ENCODE measurements around the gene SPACA4.

DNA sequence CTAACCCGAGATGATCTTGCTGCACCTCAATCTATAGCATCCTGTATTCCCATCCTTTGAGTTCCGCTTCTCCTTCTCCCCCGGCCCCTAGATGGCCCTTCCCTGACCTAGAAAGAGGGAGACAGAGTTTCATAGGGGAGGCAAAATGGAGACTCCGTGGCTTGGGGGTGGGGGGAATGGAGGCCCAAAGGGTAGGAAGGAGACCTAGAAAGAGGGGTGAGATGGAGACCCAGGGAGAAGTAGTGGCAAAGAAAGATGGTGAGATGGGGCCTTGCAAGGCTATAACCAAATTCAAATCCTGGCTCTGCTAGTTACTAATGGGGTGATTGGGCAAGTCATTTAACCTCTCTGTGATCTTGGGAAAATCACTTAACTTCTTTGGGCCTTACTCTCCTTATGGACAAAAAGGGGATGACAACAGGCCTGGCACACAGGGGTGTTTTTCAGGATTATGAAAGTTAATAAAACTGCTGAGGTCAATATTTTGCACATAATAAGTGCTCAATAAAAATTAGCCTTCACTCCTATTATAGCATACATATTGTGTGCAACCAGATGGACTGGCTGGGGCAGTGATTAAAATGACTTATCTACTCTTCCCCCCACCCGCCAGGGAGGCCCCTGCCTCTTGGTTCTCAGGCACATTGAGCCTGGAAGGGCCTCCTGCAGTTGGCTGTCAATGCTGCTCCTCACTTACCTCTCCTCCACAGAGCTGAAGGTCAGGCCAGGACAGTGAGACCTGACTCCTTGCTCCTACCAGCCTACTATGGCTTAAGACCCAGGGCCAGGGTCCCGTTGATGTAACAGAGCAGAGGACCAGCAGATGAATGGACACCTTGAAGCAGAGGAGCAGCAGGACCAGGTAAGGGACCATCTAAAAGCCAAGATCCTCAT is 13.4 kb downstream of the SPACA4 start:
- TF ChIP-seq, protein P1, sequence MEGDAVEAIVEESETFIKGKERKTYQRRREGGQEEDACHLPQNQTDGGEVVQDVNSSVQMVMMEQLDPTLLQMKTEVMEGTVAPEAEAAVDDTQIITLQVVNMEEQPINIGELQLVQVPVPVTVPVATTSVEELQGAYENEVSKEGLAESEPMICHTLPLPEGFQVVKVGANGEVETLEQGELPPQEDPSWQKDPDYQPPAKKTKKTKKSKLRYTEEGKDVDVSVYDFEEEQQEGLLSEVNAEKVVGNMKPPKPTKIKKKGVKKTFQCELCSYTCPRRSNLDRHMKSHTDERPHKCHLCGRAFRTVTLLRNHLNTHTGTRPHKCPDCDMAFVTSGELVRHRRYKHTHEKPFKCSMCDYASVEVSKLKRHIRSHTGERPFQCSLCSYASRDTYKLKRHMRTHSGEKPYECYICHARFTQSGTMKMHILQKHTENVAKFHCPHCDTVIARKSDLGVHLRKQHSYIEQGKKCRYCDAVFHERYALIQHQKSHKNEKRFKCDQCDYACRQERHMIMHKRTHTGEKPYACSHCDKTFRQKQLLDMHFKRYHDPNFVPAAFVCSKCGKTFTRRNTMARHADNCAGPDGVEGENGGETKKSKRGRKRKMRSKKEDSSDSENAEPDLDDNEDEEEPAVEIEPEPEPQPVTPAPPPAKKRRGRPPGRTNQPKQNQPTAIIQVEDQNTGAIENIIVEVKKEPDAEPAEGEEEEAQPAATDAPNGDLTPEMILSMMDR (IDR thresholded peaks at IDR 0.05; ENCODE audit: low read depth, low read length, missing input control), result peak; percentile 10
- TF ChIP-seq, protein P2, sequence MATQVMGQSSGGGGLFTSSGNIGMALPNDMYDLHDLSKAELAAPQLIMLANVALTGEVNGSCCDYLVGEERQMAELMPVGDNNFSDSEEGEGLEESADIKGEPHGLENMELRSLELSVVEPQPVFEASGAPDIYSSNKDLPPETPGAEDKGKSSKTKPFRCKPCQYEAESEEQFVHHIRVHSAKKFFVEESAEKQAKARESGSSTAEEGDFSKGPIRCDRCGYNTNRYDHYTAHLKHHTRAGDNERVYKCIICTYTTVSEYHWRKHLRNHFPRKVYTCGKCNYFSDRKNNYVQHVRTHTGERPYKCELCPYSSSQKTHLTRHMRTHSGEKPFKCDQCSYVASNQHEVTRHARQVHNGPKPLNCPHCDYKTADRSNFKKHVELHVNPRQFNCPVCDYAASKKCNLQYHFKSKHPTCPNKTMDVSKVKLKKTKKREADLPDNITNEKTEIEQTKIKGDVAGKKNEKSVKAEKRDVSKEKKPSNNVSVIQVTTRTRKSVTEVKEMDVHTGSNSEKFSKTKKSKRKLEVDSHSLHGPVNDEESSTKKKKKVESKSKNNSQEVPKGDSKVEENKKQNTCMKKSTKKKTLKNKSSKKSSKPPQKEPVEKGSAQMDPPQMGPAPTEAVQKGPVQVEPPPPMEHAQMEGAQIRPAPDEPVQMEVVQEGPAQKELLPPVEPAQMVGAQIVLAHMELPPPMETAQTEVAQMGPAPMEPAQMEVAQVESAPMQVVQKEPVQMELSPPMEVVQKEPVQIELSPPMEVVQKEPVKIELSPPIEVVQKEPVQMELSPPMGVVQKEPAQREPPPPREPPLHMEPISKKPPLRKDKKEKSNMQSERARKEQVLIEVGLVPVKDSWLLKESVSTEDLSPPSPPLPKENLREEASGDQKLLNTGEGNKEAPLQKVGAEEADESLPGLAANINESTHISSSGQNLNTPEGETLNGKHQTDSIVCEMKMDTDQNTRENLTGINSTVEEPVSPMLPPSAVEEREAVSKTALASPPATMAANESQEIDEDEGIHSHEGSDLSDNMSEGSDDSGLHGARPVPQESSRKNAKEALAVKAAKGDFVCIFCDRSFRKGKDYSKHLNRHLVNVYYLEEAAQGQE (IDR thresholded peaks at IDR 0.05), result no peak
- TF ChIP-seq, protein P3, sequence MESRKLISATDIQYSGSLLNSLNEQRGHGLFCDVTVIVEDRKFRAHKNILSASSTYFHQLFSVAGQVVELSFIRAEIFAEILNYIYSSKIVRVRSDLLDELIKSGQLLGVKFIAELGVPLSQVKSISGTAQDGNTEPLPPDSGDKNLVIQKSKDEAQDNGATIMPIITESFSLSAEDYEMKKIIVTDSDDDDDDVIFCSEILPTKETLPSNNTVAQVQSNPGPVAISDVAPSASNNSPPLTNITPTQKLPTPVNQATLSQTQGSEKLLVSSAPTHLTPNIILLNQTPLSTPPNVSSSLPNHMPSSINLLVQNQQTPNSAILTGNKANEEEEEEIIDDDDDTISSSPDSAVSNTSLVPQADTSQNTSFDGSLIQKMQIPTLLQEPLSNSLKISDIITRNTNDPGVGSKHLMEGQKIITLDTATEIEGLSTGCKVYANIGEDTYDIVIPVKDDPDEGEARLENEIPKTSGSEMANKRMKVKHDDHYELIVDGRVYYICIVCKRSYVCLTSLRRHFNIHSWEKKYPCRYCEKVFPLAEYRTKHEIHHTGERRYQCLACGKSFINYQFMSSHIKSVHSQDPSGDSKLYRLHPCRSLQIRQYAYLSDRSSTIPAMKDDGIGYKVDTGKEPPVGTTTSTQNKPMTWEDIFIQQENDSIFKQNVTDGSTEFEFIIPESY (IDR thresholded peaks at IDR 0.05), result no peak
- TF ChIP-seq, protein P4, sequence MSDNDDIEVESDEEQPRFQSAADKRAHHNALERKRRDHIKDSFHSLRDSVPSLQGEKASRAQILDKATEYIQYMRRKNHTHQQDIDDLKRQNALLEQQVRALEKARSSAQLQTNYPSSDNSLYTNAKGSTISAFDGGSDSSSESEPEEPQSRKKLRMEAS (IDR thresholded peaks at IDR 0.05), result no peak
- no peak for TF ChIP-seq EGR1 (IDR thresholded peaks at IDR 0.05; ENCODE audit: low read depth in 2 of 2)

Measured in liver (tissue), 3 donors.